ENCODE results near the gene ZNF200. TPM values are rescaled to one million over a fixed set of nuclear protein-coding genes. Genes with fewer than 3 reads are reported as not detected.
"Not testable (repeated sequence)": the region's sequence is repeated elsewhere in the genome, so short reads cannot be mapped to it uniquely, and the experiment has no call there.

ZNF200 gene
- total RNA-seq, 4 donors from 2014 or later: 8.6 to 13.0 (median 10.0) TPM

GRCh38 chr16:3202903-3203539 lies 31.9 kb downstream of the ZNF200 start:
- H3K27me3 ChIP-seq: no peaks in the 10 kb centered on the region
- TF ChIP-seq POLR2A (IDR thresholded peaks at IDR 0.05) (no peak), CTCF (IDR thresholded peaks at IDR 0.05) (no peak)
- no peaks in the 10 kb centered on the region for H3K4me1 ChIP-seq
- H3K36me3 ChIP-seq: no peaks in the 10 kb centered on the region
- DNase-seq: peak in 1 of 3 donors; percentile 18
- H3K27ac ChIP-seq: no peak overlapping the region
- peaks cover 0 to 7% (median 0%) of the 10 kb centered on the region in 4 donors for H3K9me3 ChIP-seq
- H3K4me3 ChIP-seq: no peak overlapping the region

GRCh38 chr16:3198334-3199072 lies 36.5 kb downstream of the ZNF200 start:
- no peaks in the 10 kb centered on the region for H3K36me3 ChIP-seq
- no peaks in the 10 kb centered on the region for H3K9me3 ChIP-seq
- peaks cover 0 to 1% of the 10 kb centered on the region in 2 donors for H3K27me3 ChIP-seq
- no peak overlapping the region for H3K27ac ChIP-seq
- H3K4me1 ChIP-seq: no peaks in the 10 kb centered on the region
- no peak for DNase-seq
- no peak overlapping the region for H3K4me3 ChIP-seq
- TF ChIP-seq CTCF (IDR thresholded peaks at IDR 0.05): no peak
- TF ChIP-seq POLR2A (IDR thresholded peaks at IDR 0.05): no peak

- H3K4me1 ChIP-seq, H3K4me3 ChIP-seq, DNase-seq, H3K9me3 ChIP-seq, H3K36me3 ChIP-seq, H3K27ac ChIP-seq, H3K27me3 ChIP-seq: not testable (repeated sequence)
These were observed 37.1 kb downstream of the ZNF200 start for GRCh38 chr16:3197694-3198333.

GRCh38 chr16:3195975-3196374 lies 39.0 kb downstream of the ZNF200 start:
- TF ChIP-seq CTCF (IDR thresholded peaks at IDR 0.05): no peak
- no peak for TF ChIP-seq POLR2A (IDR thresholded peaks at IDR 0.05)
- Histone ChIP-seq H3K4me1 (no peaks in the 10 kb centered on the region), H3K4me3 (no peak overlapping the region), H3K27ac (no peak overlapping the region), H3K36me3 (no peaks in the 10 kb centered on the region), H3K27me3 (peaks cover 0 to 24% of the 10 kb centered on the region in 2 donors), H3K9me3 (no peaks in the 10 kb centered on the region)
- no peak for DNase-seq

GRCh38 chr16:3194792-3195191 lies 40.2 kb downstream of the ZNF200 start:
- Histone ChIP-seq H3K4me3 (no peak overlapping the region), H3K4me1 (peaks cover 0 to 4% (median 0%) of the 10 kb centered on the region in 4 donors), H3K27me3 (peaks cover 0 to 35% of the 10 kb centered on the region in 2 donors), H3K9me3 (no peaks in the 10 kb centered on the region), H3K36me3 (no peaks in the 10 kb centered on the region), H3K27ac (no peak overlapping the region)
- TF ChIP-seq CTCF (IDR thresholded peaks at IDR 0.05): no peak
- no peak for TF ChIP-seq POLR2A (IDR thresholded peaks at IDR 0.05)
- no peak for DNase-seq
